OCI-LY7 (cell line): ENCODE measurements around the gene MAP6. TPM values are rescaled to one million over a fixed set of nuclear protein-coding genes. Genes with fewer than 3 reads are reported as not detected.

Experiments
- BruUV-seq: library from RNA; stranded (reverse); fragments of 400-500 nt; replicated peaks from 2 replicates; lab custom pipeline; 2021; lab: Mats Ljungman, UMichigan
- CTCF ChIA-PET: fragments of 300-600 bp; sonication (Branson Sonifier 250); formaldehyde crosslinking; loops from one replicate; lab custom pipeline; 2022; ENCODE audit warnings: antibody characterized with exemption; ENCODE audit not compliant: unreplicated experiment; lab: Charles Lee
- POLR2A ChIA-PET: fragments of 300-600 bp; sonication (Branson Sonifier 250); formaldehyde crosslinking; loops from one replicate; lab custom pipeline; 2022; ENCODE audit warnings: antibody characterized with exemption; lab: Charles Lee
- DNase-seq: peaks from one replicate; pipeline ENCODE4 v3.0.0-alpha.2; 2015; ENCODE audit warnings: low spot score
- H2AFZ ChIP-seq: fragments of 200-600 bp; sonication (generic), shearing (Covaris generic); 2 replicates; pipeline ENCODE4 v1.6.1; 2014; ENCODE audit warnings: mild to moderate bottlenecking, antibody characterized with exemption, low read length, moderate library complexity
- H3K27ac ChIP-seq: fragments of 200-600 bp; sonication (generic); 2 replicates; pipeline ENCODE4 v1.5.1; 2014; ENCODE audit warnings: mixed run types, low read depth, mild to moderate bottlenecking, moderate library complexity, low read length, inconsistent platforms; ENCODE audit not compliant: poor library complexity, severe bottlenecking
- H3K36me3 ChIP-seq: fragments of 200-600 bp; sonication (generic); 2 replicates; pipeline ENCODE4 v1.6.1; 2014; ENCODE audit warnings: mild to moderate bottlenecking, antibody characterized with exemption, low read length, moderate library complexity, mixed read lengths; ENCODE audit not compliant: insufficient read depth
- H3K4me1 ChIP-seq: fragments of 200-600 bp; sonication (generic); 2 replicates; pipeline ENCODE4 v1.5.1; 2014; ENCODE audit warnings: mild to moderate bottlenecking, low read length; ENCODE audit not compliant: insufficient read depth, poor library complexity, severe bottlenecking
- H3K4me2 ChIP-seq: fragments of 200-600 bp; sonication (generic); 2 replicates; pipeline ENCODE4 v1.6.1; 2014; ENCODE audit warnings: mild to moderate bottlenecking, low read length
- H3K4me3 ChIP-seq: fragments of 200-600 bp; sonication (generic); 2 replicates; pipeline ENCODE4 v1.5.1; 2014; ENCODE audit warnings: mild to moderate bottlenecking, low read depth, low read length; ENCODE audit not compliant: poor library complexity, severe bottlenecking
- H3K79me2 ChIP-seq: fragments of 200-600 bp; sonication (generic); 2 replicates; pipeline ENCODE4 v1.6.1; 2016; ENCODE audit warnings: low read depth, mild to moderate bottlenecking, low read length, moderate library complexity, mixed read lengths; ENCODE audit not compliant: insufficient read depth
- H3K9me2 ChIP-seq: fragments of 200-600 bp; sonication (generic); 2 replicates; pipeline ENCODE4 v1.6.1; 2016; ENCODE audit warnings: mild to moderate bottlenecking, low read length, mixed read lengths; ENCODE audit not compliant: insufficient read depth
- H3K9me3 ChIP-seq: fragments of 200-600 bp; sonication (generic); 2 replicates; pipeline ENCODE4 v1.6.1; 2014; ENCODE audit warnings: mild to moderate bottlenecking, mixed run types, low read length, mixed read lengths
- H4K20me1 ChIP-seq: fragments of 200-600 bp; sonication (generic); 2 replicates; pipeline ENCODE4 v1.6.1; 2014; ENCODE audit warnings: mild to moderate bottlenecking, antibody characterized with exemption, low read length, moderate library complexity, mixed read lengths; ENCODE audit not compliant: insufficient read depth
- CTCF ChIP-seq: fragments of 200-600 bp; sonication (generic); conservative IDR thresholded peaks from 2 replicates; pipeline ENCODE4 v1.5.1; 2014; ENCODE audit warnings: mild to moderate bottlenecking, antibody characterized with exemption, low read length, moderate library complexity, mixed read lengths
- EZH2phosphoT487 ChIP-seq: fragments of 200-600 bp; sonication (generic); IDR thresholded peaks from 2 replicates; pipeline ENCODE4 v1.6.1; 2018; ENCODE audit warnings: low read depth, borderline replicate concordance, mild to moderate bottlenecking, mixed run types, antibody characterized with exemption, low read length, moderate library complexity, mixed read lengths
- intact Hi-C: fragments of 100-400 bp; cut with micrococcal nuclease; formaldehyde crosslinking; loops from one replicate; pipeline ENCODE4 v1.10.0; 2022; ENCODE audit not compliant: unreplicated experiment
- total RNA-seq, 2 experiments: library from RNA; depleted of rRNA in 1 of 2; stranded (reverse); fragments of >200 nt in 1 of 2; shearing (Covaris generic) in 1 of 2; gene quantifications; 2 replicates each; pipeline ENCODE4 v1.2.3, GENCODE V29; 2014 to 2022

The MAP6 gene
- total RNA-seq, 2 experiments from 2014 or later, result not detected

GRCh38 chr11:75663808-75664207, 5.0 kb downstream of the MAP6 start:
- TF ChIP-seq EZH2phosphoT487 (no peak), CTCF (no peak)

GRCh38 chr11:75659836-75660235, 9.0 kb downstream of the MAP6 start:
- ChIA-PET POLR2A (interaction anchor here (0.8 kb wide), 1 partner anchor 9 kb away, joined by 3 read pairs; no protein-coding TSS in a partner anchor), CTCF (no interaction called here)
- no peaks in the 10 kb centered on the region for H4K20me1 ChIP-seq
- H3K36me3 ChIP-seq, result no peaks in the 10 kb centered on the region
- H2AFZ ChIP-seq, result no peak overlapping the region
- no peaks in the 10 kb centered on the region for H3K9me2 ChIP-seq
- intact Hi-C loops, result no loop called here
- no peak for DNase-seq
- H3K27ac ChIP-seq, result no peak overlapping the region
- H3K9me3 ChIP-seq, result no peaks in the 10 kb centered on the region
- H3K4me3 ChIP-seq, result no peak overlapping the region
- no TSS peak for BruUV-seq
- H3K79me2 ChIP-seq, result no peaks in the 10 kb centered on the region
- H3K4me1 ChIP-seq, result no peaks in the 10 kb centered on the region
- H3K4me2 ChIP-seq, result no peak overlapping the region
- TF ChIP-seq EZH2phosphoT487 (no peak), CTCF (no peak)

More at GRCh38 chr11:75663808-75664207, 5.0 kb downstream of the MAP6 start:
- no peak overlapping the region for H2AFZ ChIP-seq
- no peaks in the 10 kb centered on the region for H3K36me3 ChIP-seq
- no peaks in the 10 kb centered on the region for H3K4me1 ChIP-seq
- no peak overlapping the region for H3K27ac ChIP-seq
- ChIA-PET CTCF (no interaction called here), POLR2A (interaction anchor here (0.6 kb wide), 1 partner anchor 102 kb away, joined by 3 read pairs; the partner anchor contains the start of gene SERPINH1)
- H3K79me2 ChIP-seq, result no peaks in the 10 kb centered on the region
- no peaks in the 10 kb centered on the region for H3K9me2 ChIP-seq
- H3K9me3 ChIP-seq, result no peaks in the 10 kb centered on the region
- intact Hi-C loops, result no loop called here
- no peak for DNase-seq
- no TSS peak for BruUV-seq
- no peaks in the 10 kb centered on the region for H4K20me1 ChIP-seq
- H3K4me3 ChIP-seq, result no peak overlapping the region
- H3K4me2 ChIP-seq, result no peak overlapping the region

GRCh38 chr11:75656044-75656727, 12.7 kb downstream of the MAP6 start:
- Histone ChIP-seq H3K9me2 (no peaks in the 10 kb centered on the region), H3K36me3 (no peaks in the 10 kb centered on the region), H3K27ac (no peak overlapping the region), H4K20me1 (no peaks in the 10 kb centered on the region), H2AFZ (no peak overlapping the region), H3K4me3 (no peak overlapping the region), H3K79me2 (no peaks in the 10 kb centered on the region), H3K4me1 (no peaks in the 10 kb centered on the region), H3K4me2 (no peak overlapping the region), H3K9me3 (no peaks in the 10 kb centered on the region)
- intact Hi-C loops, result no loop called here
- ChIA-PET POLR2A (no interaction called here), CTCF (no interaction called here)
- TF ChIP-seq EZH2phosphoT487 (no peak), CTCF (no peak)
- no TSS peak for BruUV-seq
- no peak for DNase-seq
